SU-DHL-6 (cell line): ENCODE results near the gene TMEM260.

Experiments used
- CTCF ChIP-seq: fragments of 200-600 bp; sonication (generic); IDR thresholded peaks from one replicate; pipeline ENCODE4 v1.5.1; 2017; ENCODE audit warnings: antibody characterized with exemption, mild to moderate bottlenecking, low read length, moderate library complexity; ENCODE audit not compliant: insufficient read depth, poor library complexity, severe bottlenecking
- EZH2phosphoT487 ChIP-seq: fragments of 200-600 bp; sonication (generic), shearing (Covaris generic); conservative IDR thresholded peaks from 2 replicates; pipeline ENCODE4 v1.6.1; 2018; ENCODE audit warnings: mild to moderate bottlenecking, antibody characterized with exemption, low read length, moderate library complexity, mixed read lengths

GRCh38 chr14:56648508-56649301 lies 69.1 kb downstream of the TMEM260 start:
- TF ChIP-seq CTCF (no peak), EZH2phosphoT487 (no peak)
